AG10803 (cell line): ENCODE data around the gene MYDGF.
A peak's percentile ranks its signal among the peaks of the same experiment; 100 is the strongest.
"Not testable (repeated sequence)": the region's sequence is repeated elsewhere in the genome, so short reads cannot be mapped to it uniquely, and the experiment has no call there.

ENCODE experiments used
- DNase-seq: peaks from one replicate; pipeline ENCODE4 v3.0.0; 2010; ENCODE audit warnings: low read depth
- H3K4me3 ChIP-seq: 2 replicates; pipeline ENCODE4 v1.5.1; 2011; ENCODE audit warnings: mild to moderate bottlenecking, low read length, control low read depth
- TF ChIP-seq, protein P1 (sequence below): conservative IDR thresholded peaks from 2 replicates; pipeline ENCODE4 v1.5.1; 2011; ENCODE audit warnings: mild to moderate bottlenecking, low read length, control low read depth, inconsistent platforms

The MYDGF gene

DNA sequence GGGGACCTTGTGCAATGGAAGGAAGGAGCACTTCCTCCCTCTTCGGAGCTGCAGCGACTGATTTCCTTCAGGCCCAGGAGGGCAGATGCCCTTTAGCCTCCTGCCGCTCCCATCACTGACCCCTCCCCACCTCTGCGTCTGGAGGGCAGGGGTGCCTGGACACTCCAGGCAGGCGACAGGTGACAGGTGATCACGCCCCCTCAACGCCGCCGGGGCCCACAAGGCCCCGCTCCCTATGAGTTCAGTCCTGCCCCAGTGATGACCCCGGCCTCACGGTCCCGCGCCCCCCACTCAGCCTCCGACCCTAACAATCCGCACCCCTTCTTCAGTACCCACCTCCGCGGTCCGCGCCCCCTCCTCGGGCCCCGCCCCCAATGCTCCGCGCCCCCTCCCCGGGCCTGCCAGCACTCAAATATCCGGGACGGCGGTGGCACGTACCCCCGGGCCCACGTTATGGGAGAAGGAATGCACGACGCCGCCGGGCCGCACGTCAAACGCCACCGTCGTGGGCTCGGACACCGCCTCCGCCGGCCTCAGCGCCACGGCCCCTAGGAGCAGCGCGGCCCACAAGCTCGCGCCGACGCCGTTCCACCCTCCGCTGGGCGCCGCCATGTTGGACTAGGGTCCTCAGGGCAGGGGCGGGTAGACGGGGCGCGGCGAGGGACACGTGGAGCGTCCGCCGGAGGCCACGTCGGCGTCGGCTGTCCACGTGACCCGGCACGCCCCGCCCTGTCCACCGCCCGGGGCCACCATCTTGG lies at the start of gene MYDGF:
Gene MYDGF (minus strand): TSS at position 620 of the 758 bp plus-strand sequence. CDS start 8 bp downstream, at position 612.
- TF ChIP-seq, protein P1, sequence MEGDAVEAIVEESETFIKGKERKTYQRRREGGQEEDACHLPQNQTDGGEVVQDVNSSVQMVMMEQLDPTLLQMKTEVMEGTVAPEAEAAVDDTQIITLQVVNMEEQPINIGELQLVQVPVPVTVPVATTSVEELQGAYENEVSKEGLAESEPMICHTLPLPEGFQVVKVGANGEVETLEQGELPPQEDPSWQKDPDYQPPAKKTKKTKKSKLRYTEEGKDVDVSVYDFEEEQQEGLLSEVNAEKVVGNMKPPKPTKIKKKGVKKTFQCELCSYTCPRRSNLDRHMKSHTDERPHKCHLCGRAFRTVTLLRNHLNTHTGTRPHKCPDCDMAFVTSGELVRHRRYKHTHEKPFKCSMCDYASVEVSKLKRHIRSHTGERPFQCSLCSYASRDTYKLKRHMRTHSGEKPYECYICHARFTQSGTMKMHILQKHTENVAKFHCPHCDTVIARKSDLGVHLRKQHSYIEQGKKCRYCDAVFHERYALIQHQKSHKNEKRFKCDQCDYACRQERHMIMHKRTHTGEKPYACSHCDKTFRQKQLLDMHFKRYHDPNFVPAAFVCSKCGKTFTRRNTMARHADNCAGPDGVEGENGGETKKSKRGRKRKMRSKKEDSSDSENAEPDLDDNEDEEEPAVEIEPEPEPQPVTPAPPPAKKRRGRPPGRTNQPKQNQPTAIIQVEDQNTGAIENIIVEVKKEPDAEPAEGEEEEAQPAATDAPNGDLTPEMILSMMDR = no peak
- peak; percentile 87 for DNase-seq
- peak within 1 kb of the TSS; percentile 94 for H3K4me3 ChIP-seq

DNA sequence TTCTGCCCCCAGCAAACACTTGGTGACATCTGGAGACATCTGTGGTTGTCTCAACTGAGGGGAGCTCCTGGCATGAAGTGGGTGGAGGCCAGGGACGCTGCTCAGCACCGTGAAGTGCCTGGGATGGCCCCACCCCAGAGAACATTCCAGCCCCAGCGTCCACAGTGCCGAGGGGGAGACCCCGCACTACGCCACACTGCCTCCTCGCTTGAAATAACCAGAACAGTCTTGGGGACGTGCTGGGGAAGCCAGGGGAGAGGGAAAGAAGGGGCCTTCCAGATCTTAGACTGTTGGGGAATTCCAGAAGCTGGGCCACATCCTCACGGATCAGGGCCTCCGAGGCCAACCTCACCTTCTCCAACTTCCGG lies 49.3 kb upstream of the MYDGF start:
- no peak overlapping the region for H3K4me3 ChIP-seq
- TF ChIP-seq, protein P1 = no peak
- no peak for DNase-seq

DNA sequence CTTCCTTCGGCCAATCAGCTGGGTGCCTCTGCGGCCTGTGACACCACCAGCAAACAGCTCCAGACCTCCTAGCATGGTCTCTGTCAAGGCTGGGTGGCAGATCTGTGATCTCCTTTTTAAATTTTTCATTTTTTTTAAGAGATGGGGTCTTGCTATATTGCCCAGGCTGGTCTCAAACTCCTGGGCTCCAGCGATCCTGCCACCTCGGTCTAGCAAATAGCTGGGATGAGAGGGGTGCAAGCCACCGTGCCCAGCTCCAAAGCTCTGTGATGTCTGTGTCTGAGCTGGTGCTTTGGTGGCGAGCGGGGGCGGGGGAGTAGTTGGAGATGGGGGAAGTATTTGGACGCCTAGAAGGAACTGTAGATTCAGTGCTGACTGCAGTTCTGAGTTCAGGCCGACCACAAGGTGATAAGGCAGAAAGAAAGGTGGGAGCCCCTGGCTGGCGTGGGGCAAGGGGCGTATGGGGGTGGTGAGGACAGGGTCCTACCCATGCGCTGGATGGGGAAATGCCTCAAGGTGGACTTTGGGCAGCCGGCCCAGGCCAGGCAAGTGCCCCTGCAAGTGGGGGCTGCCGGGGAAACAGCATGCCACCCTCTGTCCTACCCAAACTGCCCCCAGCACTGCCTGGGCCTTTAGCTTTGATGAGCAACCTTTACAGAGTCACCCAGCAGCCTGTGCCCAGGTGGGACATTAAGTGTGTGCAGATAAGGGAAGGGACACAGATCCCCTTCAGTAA lies 48.0 kb upstream of the MYDGF start:
- no peak for DNase-seq
- H3K4me3 ChIP-seq = no peak overlapping the region
- TF ChIP-seq, protein P1 = no peak

DNA sequence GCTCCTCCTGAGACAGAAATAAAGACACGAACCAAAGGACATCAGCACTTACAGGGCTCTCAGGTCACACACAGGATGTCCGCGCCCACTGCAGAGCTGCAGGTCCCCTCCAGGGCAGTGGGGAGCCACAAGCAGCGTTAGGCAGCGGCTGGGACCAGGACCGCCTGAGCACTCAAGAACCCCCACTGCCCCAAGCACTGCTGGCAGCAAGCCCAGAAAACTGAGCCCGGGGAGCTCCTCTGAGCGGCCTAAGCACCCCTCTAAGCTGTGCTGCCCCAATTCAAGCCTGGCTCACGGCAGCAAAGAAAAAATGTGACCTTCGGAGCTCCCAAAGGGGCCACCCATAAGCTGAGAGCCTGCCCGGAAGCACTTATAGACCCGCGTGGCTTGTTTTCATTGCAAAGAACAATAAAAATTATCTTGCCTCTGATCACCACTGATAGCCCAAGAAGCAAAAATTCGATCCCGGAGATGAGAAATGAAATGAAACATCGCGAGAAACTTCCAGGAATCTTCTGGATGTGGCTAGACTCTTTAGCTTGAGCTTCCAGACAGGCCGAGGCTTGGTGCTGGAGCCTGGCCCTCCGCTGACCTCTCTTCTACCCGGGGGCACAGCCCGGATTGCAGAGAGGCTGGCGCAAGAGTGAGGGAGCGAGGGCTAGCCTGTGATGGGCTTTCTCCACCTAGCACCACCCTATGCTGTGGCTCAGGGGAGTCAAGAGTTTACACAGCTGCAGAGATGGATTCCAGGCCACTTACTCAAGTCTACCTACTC lies 47.2 kb upstream of the MYDGF start:
- TF ChIP-seq, protein P1 = no peak
- H3K4me3 ChIP-seq = no peak overlapping the region
- DNase-seq = no peak

DNA sequence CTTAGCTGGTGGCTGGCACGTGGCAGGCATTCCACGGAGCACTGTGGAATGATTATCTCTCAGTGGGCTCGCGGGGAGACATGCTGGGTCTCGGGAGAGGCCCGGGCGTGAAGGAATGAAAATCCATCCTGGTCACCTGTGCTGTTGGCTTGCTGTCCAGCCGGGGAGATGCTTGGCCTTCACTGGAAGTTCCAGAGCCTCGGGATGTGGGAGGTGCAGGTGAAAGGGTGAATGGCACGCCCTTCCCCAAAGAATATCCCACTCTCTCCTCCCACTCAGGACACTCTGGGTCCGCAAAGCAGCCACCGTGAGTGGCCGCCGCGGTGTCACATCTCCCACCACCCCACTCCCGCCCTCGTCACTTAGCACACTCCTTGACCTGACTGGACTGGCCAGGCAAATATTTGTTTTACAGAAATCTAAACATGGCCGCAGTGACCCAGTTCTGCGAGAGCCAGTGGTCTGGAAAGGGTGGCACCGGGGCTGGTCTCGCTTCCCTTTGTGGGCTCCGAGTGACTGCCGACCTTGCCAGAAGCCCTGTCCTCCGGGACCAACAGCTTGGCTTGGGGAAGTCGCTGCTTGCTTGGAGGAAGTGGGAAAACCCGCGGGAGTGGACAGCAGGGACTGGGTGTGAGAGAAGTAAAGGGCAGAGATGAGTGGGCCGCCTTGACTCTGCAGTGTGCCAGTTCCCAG lies 45.5 kb upstream of the MYDGF start:
- H3K4me3 ChIP-seq = no peak overlapping the region
- TF ChIP-seq, protein P1 = no peak
- DNase-seq = no peak

DNA sequence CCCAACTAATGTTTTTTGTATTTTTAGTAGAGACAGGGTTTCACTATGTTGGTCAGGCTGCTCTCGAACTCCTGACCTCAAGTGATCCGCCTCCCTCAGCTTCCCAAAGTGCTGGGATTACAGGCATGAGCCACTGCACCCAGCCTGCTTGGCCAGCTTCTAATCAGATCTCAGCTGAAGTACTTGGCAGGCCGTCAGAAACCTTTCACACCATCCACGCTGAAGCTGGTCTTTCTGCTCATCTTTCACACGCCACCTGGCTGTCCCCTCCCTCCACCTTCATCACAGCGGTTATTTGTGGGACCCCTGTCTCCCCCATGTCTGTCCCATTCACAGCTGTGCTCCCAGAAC lies 45.0 kb upstream of the MYDGF start:
- DNase-seq, H3K4me3 ChIP-seq: not testable (repeated sequence)

DNA sequence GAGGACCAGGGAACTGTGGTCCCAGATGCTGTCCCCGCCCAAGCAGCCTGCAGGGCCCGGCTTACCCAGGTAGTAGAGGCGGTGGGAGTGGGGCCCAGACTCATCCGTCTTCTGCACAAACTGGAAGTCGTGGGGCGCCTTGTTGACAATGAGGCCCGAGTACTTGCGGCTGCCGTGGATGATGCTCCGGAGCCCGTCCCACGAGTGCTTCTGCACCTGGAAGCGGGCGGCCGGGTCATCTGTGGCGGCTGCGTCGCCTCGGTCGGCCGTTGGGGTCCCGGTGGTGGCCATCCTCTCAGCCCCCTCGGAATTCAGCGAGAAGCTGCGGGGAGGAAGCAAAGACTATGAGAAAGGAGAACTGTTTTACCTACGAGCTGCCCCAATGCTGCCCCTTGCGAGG lies 43.9 kb upstream of the MYDGF start:
- no peak overlapping the region for H3K4me3 ChIP-seq

More for the DNA sequence above, 43.9 kb upstream of the MYDGF start:
- TF ChIP-seq, protein P1 = no peak
- DNase-seq = no peak
